Measurements from ENCODE around the gene NPBWR2.

Gene NPBWR2

DNA sequence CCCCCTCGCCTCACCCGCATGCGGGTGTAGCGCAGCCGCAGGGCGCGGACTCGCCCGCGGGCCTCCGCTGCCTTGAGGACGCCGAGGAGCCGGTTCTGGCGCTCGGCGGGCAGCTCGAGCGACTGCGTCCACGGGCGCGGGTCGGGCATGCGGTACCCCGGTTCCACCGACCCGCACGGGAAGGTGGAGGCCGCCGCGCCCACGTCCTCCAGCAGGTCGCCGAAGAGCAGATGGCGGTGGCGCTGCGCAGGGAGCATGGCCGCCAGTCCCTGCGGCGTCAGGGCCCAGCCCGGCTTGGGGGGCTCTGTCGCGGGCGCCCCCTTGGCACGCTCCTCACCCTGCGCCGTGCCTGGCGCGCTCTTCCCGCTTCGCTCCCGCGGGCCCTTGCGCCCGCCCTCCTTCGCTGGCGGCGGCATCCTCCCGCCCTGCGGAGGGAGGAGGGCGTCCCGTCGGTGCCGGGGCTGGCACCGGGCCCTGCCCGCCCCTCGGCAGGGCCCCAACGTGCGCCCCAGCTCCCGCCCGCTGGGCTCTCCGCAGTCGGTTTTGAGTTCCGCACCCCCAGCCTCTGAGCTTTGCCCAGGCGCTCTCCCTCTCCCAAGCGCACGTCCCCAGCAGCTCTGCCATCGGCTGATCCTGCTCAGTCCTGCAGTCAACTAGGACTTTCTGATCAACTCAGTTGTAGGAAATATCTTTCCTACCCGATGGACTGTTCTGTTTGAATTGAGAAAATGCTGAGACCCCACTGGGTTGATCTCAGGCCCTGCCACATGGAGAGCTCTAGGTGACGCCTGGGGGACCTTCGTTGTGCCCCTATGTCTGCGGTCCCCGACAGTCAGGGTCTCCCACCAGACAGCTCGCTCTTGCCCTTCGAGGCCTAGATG, 23.3 kb downstream of the NPBWR2 start, which contains the start of gene LKAAEAR1:
TSS of gene LKAAEAR1 (minus strand) at position 595 of the 881 bp plus-strand sequence. CDS start at position 416, 179 bp downstream.
- no peak for DNase-seq (ENCODE audit: low read depth in 3 of 3)

DNA sequence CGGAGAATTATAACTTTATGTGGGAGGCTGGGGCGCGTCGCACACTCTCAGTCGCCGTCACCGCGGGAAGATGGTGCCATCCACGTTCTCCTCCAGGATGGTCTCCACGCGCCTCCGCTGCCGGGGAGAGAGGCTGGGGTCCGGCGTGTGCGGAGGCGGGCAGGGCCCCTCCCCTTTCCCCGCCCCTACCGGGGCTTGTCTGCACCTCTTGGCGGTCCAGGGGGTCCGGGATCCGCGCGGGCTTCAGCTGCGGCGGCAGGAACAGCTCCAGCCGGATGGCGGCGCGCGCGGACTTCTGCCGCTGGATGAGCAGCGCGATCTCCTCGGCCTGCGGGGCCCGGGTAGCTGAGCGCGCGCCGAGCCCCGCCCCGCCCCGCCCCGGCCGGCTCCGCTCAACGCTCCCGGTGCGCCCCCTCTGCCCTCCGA, 24.0 kb downstream of the NPBWR2 start:
- DNase-seq (ENCODE audit: low read depth in 3 of 3): peak in 1 of 3 experiments; percentile 44

GRCh38 chr20:64082820-64083377, 24.5 kb downstream of the NPBWR2 start:
- no peak for DNase-seq (ENCODE audit: low read depth in 3 of 3)

GRCh38 chr20:64082126-64082731, 25.1 kb downstream of the NPBWR2 start:
- no peak for DNase-seq (ENCODE audit: low read depth in 3 of 3)

- no peak for DNase-seq (ENCODE audit: low read depth in 3 of 3)
These were observed 25.8 kb downstream of the NPBWR2 start for GRCh38 chr20:64081624-64081964.

- DNase-seq (ENCODE audit: low read depth in 3 of 3): no peak
These were observed 26.3 kb downstream of the NPBWR2 start for GRCh38 chr20:64080813-64081623.

GRCh38 chr20:64080013-64080812, 27.2 kb downstream of the NPBWR2 start, which contains the start of gene OPRL1:
TSS of gene OPRL1 (plus strand) at chr20:64080082. CDS start at chr20:64092721, 12,639 bp downstream.
- DNase-seq (ENCODE audit: low read depth in 3 of 3): peak in 2 of 3 experiments; percentile 29 to 31

GRCh38 chr20:64079273-64080012, 27.9 kb downstream of the NPBWR2 start, which contains the start of gene RGS19:
TSS of gene RGS19 (minus strand) at chr20:64079518. CDS start at chr20:64076886, 2,632 bp downstream.
- DNase-seq (ENCODE audit: low read depth in 3 of 3): peak; percentile 38 to 57 (median 48)

GRCh38 chr20:64078934-64079272, 28.5 kb downstream of the NPBWR2 start:
- no peak for DNase-seq (ENCODE audit: low read depth in 3 of 3)

- DNase-seq (ENCODE audit: low read depth in 3 of 3): no peak
These were observed 29.4 kb downstream of the NPBWR2 start for GRCh38 chr20:64077876-64078551.

DNA sequence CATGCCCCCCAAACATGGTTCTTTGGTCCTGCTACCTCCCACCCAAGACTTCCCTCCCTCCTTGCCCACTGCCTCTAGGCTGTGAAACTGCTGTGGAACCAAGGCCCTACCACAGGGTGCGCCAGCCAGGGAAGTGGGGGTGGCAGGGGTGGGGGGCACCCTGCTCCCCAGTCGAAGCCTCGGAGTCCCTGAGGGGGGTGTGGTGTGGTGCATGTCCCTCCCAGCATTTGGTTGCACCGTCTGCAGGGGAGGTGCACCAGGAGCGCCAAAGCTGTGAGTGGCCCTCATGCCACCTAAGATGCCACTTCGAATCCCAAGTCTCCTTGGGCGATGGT, 29.9 kb downstream of the NPBWR2 start:
- no peak for DNase-seq (ENCODE audit: low read depth in 3 of 3)

GRCh38 chr20:64077094-64077493, 30.3 kb downstream of the NPBWR2 start:
- DNase-seq (ENCODE audit: low read depth in 3 of 3): no peak

DNA sequence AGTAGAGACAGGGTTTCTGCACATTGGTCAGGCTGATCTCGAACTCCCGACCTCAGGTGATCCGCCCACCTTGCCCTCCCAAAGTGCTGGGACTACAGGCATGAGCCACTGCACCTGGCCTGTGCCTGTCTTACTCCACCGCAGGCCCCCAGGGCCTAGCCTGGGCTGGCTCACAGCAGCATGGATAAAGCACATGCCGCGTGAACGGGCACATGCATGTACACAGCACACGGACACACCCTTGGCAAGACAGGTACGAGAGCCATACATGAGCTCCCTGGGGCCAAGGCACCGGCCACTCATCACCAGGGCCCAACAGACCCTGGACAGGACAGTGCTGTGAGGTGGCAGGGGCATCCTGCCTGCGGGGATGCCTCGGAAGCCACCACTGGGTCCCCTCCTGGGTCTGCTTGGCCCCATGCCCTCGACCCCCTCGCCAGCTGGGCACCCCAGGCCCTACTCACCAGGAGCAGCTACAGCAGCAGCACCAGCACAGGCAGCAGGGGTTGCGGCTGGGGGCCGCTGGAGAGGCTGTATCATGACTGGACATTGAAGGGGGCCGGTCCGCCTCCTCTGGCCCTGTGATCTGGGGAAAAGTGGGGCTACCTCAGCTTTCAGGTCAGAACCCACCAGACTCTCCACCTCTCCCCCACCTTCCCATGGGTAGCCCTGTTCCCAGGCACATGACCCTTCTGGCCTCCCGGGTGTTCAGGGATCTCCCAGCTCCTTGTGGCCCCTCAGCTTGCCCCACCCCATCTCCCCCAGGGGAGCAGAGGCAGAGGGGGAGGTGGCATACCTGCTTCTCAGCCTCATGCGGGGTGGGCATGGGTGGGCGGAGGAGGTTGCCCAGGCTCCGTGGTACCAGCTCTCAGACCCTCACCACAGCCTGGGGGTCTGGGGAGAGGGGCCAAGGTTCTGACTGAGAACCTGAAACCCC, 31.0 kb downstream of the NPBWR2 start:
- no peak for DNase-seq (ENCODE audit: low read depth in 3 of 3)

GRCh38 chr20:64075556-64075955, 31.8 kb downstream of the NPBWR2 start:
- DNase-seq (ENCODE audit: low read depth in 3 of 3): no peak

DNA sequence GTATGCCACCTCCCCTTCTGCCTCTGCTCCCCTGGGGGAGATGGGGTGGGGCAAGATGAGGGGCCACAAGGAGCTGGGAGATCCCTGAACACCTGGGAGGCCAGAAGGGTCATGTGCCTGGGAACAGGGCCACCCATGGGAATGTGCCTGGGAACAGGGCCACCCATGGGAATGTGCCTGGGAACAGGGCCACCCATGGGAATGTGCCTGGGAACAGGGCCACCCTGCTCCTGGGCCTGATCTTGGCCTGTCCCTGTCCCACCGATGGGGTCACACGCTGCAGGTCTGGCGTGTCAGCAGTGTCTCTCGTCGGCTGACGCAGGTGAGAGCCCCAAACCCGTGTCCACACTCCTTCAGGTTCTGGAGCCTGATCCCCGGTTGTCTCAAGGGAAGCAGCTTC, 32.4 kb downstream of the NPBWR2 start:
- no peak for DNase-seq (ENCODE audit: low read depth in 3 of 3)

DNA sequence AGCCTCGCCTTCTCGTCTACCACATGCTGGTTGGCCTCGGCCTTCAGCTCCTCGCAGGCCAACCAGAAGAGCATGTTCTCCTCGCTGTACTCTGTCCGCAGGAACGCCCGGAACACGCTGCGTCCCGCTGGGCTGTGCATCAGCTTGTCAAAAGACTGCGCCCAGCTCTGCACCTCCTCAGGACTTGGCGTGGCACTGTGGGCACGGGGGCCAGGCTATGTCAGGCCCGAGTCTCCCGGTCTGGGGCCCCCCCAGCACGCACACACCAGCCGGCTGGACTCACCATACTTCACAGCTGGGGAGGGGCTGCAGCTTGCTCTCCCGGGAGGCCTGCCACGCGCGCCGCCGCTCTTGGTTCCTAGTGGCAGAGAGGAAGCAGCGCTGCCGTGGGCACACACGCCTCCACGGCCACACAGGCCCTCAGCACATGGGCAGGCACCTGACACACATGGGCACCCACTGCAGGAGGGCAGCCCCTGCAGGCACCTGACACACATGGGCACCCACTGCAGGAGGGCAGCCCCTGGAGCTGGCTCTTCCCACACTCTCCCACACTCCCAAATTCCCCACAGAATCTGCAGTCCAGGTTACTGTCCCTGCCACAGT, 33.1 kb downstream of the NPBWR2 start:
- DNase-seq (ENCODE audit: low read depth in 3 of 3): no peak

GRCh38 chr20:64073476-64074183, 33.7 kb downstream of the NPBWR2 start:
- DNase-seq (ENCODE audit: low read depth in 3 of 3): no peak
